ENCODE data around the gene PSEN2.
"Not testable (repeated sequence)": the region's sequence is repeated elsewhere in the genome, so short reads cannot be mapped to it uniquely, and the experiment has no call there.

PSEN2 gene

GRCh38 chr1:226870401-226871279 lies at the start of gene PSEN2:
TSS of gene PSEN2 (plus strand) at chr1:226870616. CDS start at chr1:226881908, 11,292 bp downstream.
- DNase-seq = peak; percentile 36 to 38

DNA sequence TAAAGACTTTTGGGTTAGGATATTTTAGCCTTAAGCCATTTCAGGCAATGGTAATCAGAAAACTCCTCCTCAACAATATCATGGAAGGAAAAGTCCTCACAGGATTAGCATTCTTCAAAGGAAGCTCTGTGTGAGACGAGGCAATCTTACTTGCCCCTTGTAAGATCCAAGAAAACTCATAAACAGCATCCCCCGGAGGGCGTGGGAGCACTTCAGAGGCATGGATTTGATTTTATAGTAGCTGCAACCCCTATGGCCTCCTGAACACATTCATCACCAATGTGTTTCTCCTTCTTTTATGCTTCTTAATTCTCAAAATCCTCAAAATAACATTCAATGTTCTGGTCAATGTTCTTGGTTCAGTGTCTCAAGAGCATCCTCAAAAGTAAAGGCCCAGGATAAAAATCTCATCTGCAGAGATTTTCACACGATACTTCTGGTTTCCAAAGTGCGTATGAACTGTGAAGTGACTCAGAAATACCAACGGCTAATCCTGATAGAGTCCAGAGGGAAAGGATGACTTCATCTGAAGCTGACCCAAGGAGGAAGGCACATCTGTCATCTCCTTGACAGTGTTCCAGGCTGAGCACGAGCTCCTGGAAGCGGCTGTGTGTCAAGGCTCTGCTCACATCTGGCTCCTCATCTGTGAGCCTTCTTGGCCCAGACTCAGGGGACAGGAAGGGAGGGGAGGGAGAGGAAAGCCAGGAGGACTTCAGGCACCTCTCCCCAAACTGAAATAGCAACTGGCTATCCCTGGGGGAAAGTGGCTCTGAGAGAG lies 49.3 kb upstream of the PSEN2 start:
- no peak for DNase-seq

- no peak for DNase-seq
Observed at GRCh38 chr1:226821719-226822085, 48.7 kb upstream of the PSEN2 start.

- DNase-seq = no peak
Observed at GRCh38 chr1:226823643-226824042, 46.8 kb upstream of the PSEN2 start.

DNA sequence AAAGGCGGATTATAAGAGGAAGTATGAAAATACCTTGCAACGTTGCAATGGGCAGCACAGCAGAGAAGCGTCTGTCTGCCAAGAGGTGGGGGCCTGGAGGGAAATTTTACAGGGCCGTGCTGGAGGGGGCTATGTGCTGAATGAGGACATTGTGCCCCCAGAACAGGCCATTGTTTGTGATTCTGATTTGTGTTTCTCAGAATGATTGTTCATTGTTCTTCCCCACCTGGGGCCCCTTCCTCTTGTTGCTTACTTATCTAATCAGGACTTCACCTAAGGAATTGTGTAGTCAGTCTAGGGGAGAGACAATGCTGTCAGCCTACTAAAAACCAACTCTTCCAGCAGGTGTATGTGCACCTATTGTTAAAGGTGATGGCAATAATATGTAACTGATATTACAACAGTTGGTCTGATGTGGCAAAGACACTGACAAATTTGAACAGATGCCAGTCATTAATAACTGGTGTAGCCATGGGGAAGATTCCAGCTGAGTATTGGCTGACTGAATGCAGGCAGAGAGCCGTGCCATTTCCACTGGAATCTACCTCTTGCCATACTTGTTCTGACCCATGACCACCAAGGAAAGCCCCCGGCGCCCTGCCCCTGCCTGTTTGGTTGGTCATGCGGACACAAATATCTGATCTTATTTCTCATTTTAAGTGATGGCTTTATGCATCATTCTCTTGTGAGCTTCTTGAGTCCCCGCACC lies 45.2 kb upstream of the PSEN2 start:
- DNase-seq = no peak

DNA sequence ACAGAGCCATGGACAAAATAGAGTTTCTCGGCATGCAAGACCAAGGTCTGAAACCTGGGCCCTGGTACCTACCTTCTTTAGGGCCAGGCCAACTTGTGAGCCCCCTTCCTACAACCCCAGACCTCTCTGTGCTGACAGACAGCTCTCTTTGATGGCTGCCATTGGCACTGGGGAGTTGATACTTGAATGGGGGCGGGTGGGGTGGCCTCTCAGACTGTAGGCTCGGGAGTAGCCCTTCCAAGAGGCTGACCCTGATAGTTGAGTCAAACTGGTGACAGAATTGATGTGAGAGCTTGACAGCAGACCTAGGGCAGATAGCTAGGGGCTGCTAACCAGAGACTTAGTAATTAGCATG lies 44.7 kb upstream of the PSEN2 start:
- DNase-seq = no peak

DNA sequence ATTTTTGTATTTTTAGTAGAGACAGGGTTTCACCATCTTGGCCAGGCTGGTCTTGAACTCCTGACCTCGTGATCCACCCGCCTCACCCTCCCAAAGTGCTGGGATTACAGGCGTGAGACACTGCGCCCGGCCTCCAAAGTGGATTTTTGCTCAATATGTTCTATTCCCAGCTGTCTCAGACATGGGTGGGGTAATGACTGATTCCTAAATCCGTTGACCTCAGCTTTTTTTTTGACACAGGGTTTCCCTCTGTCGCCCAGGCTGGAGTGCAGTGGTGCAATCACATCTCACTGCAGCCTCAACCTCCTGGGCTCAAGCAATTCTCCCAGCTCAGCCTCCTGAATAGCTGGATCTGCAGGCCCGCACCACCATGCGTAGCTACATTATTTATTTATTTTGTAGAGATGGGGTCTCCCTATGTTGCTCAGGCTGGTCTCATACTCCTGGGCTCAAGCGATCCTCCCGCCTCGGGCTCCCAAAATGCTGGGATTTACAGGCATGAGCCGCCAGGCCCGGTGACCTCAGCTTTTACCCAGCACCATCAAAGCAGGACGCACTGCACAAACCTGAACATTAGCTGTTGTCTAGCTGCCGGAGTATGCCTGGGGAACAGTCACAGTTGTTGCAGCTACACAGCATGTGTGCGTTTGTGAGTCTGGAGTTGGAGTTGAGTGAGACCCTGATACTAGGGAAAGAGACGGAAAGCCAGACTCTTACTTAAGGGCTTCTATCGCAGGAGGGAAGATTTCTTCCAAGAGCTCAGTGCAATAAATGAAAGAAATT lies 43.7 kb upstream of the PSEN2 start:
- no peak for DNase-seq

GRCh38 chr1:226827458-226827857 lies 43.0 kb upstream of the PSEN2 start:
- peak in 1 of 2 donors; percentile 8 for DNase-seq

DNA sequence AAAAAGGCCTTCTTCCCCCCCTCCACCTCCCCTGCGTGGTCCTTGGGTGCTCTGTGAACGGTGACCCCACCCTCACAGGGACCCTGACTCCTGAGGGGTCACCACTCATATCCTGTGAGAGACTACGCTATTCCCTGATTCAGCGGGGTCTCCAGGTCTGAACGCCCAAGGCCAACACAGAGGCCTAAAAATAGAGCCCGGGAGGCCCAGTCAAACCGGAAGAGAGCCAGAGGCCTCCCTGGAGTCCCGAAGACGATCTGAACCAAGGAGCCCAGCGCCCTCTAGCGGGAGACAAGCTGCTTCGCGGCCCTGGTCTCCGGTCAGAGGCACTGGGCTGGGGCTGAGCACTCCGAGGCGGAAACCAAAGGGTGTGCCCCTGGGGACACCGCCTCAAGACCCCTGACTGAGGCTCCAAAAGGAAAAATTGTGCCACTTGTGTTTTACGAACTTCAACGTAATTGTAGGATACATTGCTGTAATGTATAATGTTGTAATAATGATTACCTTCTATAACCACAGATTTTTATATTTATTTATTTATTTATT lies 42.4 kb upstream of the PSEN2 start:
- DNase-seq = peak; percentile 95 to 96

- DNase-seq = no peak
Observed at GRCh38 chr1:226829105-226829504, 41.3 kb upstream of the PSEN2 start.

GRCh38 chr1:226831953-226832352 lies 38.5 kb upstream of the PSEN2 start:
- no peak for DNase-seq

GRCh38 chr1:226832613-226833012 lies 37.8 kb upstream of the PSEN2 start:
- no peak for DNase-seq

DNA sequence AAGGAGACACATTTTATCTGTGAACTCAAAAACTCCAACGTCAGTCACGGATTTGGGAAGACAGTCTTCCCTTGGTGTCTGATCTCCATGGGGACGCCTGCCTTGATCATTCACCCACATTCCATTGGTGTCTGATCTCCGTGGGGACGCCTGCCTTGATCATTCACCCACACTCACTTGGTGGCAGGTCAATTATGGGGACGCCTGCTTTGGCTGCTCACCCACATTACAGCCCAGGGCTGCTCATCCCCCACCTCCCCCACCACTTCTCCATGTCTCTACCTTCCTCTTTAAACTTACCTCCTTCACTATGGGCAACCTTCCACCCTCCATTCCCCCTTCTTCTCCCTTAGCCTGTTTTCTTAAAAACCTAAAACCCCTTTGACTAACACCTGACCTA lies 36.2 kb upstream of the PSEN2 start:
- not testable (repeated sequence) for DNase-seq

GRCh38 chr1:226835396-226835795 lies 35.0 kb upstream of the PSEN2 start:
- DNase-seq = not testable (repeated sequence)

DNA sequence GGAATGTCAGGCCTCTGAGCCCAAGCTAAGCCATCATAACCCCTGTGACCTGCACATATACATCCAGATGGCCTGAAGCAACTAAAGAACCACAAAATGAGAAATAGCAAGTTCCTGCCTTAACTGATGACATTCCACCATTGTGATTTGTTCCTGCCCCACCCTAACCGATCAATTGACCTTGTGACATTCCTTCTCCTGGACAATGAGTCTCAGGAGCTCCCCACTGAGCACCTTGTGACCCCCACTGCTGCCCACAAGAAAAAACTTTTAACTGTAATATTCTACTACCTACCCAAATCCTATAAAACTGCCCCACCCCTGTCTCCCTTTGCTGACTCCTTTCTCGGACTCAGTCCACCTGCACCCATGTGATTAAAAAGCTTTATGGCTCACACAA lies 32.5 kb upstream of the PSEN2 start:
- not testable (repeated sequence) for DNase-seq

- no peak for DNase-seq
Observed at GRCh38 chr1:226838456-226838855, 32.0 kb upstream of the PSEN2 start.

GRCh38 chr1:226845624-226846023 lies 24.8 kb upstream of the PSEN2 start:
- DNase-seq = no peak

GRCh38 chr1:226846786-226847185 lies 23.6 kb upstream of the PSEN2 start:
- DNase-seq = no peak

GRCh38 chr1:226854548-226854947 lies 15.9 kb upstream of the PSEN2 start:
- not testable (repeated sequence) for DNase-seq

DNA sequence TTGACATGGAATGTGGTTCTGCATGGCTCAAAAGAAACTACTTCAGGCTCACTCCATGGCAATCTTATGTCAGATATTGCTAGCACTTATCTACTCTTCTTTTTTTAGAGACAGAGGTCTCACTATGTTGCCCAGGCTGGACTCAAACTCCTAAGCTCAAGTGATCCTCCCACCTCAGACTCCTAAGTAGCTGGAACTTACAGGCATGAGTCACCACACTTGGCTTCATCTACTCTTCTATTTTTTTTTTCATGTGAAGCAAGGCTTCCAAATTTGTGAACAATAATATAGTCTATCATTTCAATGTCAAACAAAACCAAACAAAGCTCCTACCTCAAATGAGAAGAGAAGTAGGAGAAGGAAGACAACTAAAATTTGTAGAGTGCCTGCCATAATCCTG lies 7.5 kb upstream of the PSEN2 start:
- no peak for DNase-seq

DNA sequence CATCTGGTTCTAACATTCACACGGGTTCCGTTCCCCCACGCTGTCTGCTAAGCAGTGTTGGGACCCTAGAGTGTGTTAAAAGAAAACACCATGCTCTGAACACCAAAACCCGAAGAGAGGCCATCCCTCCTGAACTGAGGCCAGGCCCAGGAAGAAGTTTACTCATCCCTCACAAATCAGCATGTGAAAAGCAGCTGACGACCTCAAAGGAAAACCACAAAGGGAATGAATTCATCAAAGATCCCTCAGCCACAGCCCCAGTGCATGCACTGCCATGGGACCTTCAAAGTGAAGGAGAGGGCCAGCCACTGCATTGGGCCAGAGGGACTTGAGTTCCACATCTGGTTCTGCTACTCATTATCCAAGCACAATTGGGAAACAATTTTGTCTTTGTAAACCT lies 7.0 kb upstream of the PSEN2 start:
- no peak for DNase-seq

DNA sequence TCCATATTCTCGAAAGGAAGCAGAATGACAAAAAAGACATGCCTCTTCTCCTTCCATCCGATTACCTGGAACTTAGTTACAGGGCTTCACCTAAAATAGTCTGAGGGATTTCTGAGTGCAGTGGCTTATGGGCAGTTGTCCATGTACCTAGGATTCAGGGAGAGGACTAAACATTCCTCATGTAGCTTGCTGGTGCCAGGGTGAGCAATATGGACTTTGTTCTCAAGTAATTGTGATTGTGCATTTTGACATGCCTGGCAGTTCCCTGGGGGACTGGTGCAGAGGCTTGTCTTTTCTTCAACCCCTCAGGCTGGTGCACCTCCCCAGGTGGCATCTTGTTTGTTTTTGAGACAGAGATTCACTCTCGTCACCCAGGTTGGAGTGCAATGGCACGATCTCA lies 6.1 kb upstream of the PSEN2 start:
- DNase-seq = no peak

Data from activated CD4-positive, alpha-beta T cell treated with anti-CD3 and anti-CD28 coated beads for 4 hours (primary cell).